ENCODE results near the gene KREMEN1. TPM values are rescaled to one million over a fixed set of nuclear protein-coding genes. Genes with fewer than 3 reads are reported as not detected.

KREMEN1 gene
- total and polyA plus RNA-seq, 2 experiments from 2014 or later: 1.8 to 3.8 TPM

DNA sequence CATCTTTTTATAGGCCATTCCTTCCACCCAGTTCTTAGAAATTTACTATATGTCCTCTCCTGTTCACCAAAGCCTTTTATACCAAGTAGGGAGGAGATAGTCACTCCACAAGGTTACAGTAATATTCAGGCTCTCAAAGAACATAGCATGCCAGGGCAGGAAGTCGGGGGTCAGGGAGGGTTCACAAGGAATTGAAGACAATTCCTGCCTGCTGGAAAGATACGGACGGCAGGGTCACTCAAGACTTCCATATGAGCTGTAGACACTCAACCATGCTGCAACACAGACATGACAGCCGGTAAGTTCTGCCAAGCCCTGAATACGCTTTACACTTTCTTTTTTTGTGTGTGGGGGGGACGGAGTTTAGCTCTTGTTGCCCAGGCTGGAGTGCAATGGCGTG lies 11.9 kb upstream of the KREMEN1 start (continued):
- TF ChIP-seq, protein P1, sequence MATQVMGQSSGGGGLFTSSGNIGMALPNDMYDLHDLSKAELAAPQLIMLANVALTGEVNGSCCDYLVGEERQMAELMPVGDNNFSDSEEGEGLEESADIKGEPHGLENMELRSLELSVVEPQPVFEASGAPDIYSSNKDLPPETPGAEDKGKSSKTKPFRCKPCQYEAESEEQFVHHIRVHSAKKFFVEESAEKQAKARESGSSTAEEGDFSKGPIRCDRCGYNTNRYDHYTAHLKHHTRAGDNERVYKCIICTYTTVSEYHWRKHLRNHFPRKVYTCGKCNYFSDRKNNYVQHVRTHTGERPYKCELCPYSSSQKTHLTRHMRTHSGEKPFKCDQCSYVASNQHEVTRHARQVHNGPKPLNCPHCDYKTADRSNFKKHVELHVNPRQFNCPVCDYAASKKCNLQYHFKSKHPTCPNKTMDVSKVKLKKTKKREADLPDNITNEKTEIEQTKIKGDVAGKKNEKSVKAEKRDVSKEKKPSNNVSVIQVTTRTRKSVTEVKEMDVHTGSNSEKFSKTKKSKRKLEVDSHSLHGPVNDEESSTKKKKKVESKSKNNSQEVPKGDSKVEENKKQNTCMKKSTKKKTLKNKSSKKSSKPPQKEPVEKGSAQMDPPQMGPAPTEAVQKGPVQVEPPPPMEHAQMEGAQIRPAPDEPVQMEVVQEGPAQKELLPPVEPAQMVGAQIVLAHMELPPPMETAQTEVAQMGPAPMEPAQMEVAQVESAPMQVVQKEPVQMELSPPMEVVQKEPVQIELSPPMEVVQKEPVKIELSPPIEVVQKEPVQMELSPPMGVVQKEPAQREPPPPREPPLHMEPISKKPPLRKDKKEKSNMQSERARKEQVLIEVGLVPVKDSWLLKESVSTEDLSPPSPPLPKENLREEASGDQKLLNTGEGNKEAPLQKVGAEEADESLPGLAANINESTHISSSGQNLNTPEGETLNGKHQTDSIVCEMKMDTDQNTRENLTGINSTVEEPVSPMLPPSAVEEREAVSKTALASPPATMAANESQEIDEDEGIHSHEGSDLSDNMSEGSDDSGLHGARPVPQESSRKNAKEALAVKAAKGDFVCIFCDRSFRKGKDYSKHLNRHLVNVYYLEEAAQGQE (IDR thresholded peaks at IDR 0.05; ENCODE audit: unreplicated experiment): no peak
- TF ChIP-seq STAT1 (IDR thresholded peaks at IDR 0.05; ENCODE audit: unreplicated experiment) (no peak), EZH2 (IDR thresholded peaks at IDR 0.05; ENCODE audit: low read depth, unreplicated experiment) (no peak)

GRCh38 chr22:29061773-29062172 lies 11.1 kb upstream of the KREMEN1 start, which contains the start of gene C22orf31:
C22orf31 (minus strand) TSS chr22:29061831; CDS start chr22:29061792, 39 bp downstream.
- ATAC-seq: no peak
- H3K4me3 ChIP-seq: no peak within 1 kb of the TSS
- no peaks in the 10 kb centered on the region for H4K20me1 ChIP-seq (replicated peaks; ENCODE audit: insufficient read depth)
- H3K9me2 ChIP-seq (ENCODE audit: insufficient read depth): no peaks in the 10 kb centered on the region
- Mint-ChIP-seq H3K4me3 (no peak within 1 kb of the TSS), H3K27ac (no peak within 1 kb of the TSS), H3K27me3 (ENCODE audit: insufficient read depth, low read depth, poor library complexity) (peaks cover 8% of the 10 kb centered on the region), H3K9me3 (no peaks in the 10 kb centered on the region), H3K36me3 (ENCODE audit: low read depth) (no peaks in the 10 kb centered on the region), H3K4me1 (peaks cover 18% of the 10 kb centered on the region)
- no peak for TF ChIP-seq ZNF462 (CRISPR knock-in tag; IDR thresholded peaks at IDR 0.05)
- TF ChIP-seq, protein P2, sequence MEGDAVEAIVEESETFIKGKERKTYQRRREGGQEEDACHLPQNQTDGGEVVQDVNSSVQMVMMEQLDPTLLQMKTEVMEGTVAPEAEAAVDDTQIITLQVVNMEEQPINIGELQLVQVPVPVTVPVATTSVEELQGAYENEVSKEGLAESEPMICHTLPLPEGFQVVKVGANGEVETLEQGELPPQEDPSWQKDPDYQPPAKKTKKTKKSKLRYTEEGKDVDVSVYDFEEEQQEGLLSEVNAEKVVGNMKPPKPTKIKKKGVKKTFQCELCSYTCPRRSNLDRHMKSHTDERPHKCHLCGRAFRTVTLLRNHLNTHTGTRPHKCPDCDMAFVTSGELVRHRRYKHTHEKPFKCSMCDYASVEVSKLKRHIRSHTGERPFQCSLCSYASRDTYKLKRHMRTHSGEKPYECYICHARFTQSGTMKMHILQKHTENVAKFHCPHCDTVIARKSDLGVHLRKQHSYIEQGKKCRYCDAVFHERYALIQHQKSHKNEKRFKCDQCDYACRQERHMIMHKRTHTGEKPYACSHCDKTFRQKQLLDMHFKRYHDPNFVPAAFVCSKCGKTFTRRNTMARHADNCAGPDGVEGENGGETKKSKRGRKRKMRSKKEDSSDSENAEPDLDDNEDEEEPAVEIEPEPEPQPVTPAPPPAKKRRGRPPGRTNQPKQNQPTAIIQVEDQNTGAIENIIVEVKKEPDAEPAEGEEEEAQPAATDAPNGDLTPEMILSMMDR (conservative IDR thresholded peaks at IDR 0.05; ENCODE audit: low read depth in 2 of 2): no peak
- TF ChIP-seq, protein P1 (IDR thresholded peaks at IDR 0.05; ENCODE audit: unreplicated experiment): no peak
- no peak for TF ChIP-seq STAT1 (IDR thresholded peaks at IDR 0.05; ENCODE audit: unreplicated experiment)
- TF ChIP-seq, protein P3, sequence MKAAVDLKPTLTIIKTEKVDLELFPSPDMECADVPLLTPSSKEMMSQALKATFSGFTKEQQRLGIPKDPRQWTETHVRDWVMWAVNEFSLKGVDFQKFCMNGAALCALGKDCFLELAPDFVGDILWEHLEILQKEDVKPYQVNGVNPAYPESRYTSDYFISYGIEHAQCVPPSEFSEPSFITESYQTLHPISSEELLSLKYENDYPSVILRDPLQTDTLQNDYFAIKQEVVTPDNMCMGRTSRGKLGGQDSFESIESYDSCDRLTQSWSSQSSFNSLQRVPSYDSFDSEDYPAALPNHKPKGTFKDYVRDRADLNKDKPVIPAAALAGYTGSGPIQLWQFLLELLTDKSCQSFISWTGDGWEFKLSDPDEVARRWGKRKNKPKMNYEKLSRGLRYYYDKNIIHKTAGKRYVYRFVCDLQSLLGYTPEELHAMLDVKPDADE (IDR thresholded peaks at IDR 0.05): no peak
- TF ChIP-seq POLR2AphosphoS5 (IDR thresholded peaks at IDR 0.05; ENCODE audit: low read depth): no peak
- no peak for TF ChIP-seq EZH2 (IDR thresholded peaks at IDR 0.05; ENCODE audit: low read depth, unreplicated experiment)
- H3K79me2 ChIP-seq (replicated peaks; ENCODE audit: insufficient read depth): no peaks in the 10 kb centered on the region
- H3K27ac ChIP-seq (ENCODE audit: low read depth): no peak within 1 kb of the TSS
- no peaks in the 10 kb centered on the region for H3K4me1 ChIP-seq (ENCODE audit: insufficient read depth)
- no peak for DNase-seq (ENCODE audit: low spot score)
- H2AFZ ChIP-seq: peak within 1 kb of the TSS; percentile 65; the same call in 1 of the 2 replicates
- H3K4me2 ChIP-seq: no peak within 1 kb of the TSS
- no peaks in the 10 kb centered on the region for H3F3A ChIP-seq (replicated peaks; ENCODE audit: low read depth)
- no peaks in the 10 kb centered on the region for H3K27me3 ChIP-seq (ENCODE audit: insufficient read depth)
- no peaks in the 10 kb centered on the region for H3K36me3 ChIP-seq (ENCODE audit: insufficient read depth)
